DMS79 (cell line): ENCODE measurements around the gene KRTAP3-2.

Experiments
- DNase-seq: peaks from one replicate; lab custom pipeline; 2025; lab: John Stamatoyannopoulos, UW

KRTAP3-2 gene

DNA sequence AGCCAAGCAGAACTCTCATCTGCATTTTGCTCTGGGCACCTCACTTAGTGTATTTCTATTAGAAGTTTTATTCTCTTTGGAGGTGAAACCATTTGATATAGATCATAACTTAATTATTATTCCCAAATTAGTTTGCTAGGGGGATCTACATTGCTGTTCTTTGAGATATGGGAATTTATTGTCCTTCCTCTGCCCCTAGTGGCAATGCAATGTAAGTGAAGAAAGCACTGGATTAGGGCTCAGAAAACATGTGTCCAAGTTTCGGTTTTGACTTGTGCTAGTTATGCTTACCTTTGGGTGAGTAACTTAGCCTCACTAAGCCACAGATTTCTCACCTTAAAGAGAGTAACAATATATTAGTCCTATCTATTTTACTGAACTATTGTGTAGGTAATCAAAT is 35.9 kb downstream of the KRTAP3-2 start:
- no peak for DNase-seq

DNA sequence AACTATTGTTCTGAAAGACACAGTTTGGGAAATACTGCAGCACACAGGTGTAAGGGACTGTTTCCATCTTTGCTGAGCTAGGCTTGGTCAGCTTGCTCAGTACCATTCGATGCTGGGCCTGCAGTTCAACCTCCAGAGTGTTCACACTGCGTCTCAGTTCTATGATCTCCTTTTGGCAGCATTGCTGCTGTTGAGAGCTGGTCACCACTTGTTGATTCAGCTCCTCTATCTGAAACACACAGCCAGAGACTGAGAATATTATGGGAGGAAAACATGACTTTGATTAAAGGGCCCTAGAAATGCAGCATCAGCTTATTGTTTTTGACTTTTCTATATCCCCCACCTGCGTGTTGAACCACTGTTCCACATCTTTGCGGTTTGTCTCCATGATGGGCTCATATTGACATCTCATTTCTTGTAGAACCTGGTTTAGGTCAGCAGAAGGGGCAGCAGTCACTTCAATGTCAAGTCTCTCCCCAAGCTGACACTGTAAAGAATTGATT is 37.6 kb downstream of the KRTAP3-2 start:
- DNase-seq: no peak

- DNase-seq: no peak
These were observed 38.1 kb downstream of the KRTAP3-2 start for GRCh38 chr17:40961591-40961990.

DNA sequence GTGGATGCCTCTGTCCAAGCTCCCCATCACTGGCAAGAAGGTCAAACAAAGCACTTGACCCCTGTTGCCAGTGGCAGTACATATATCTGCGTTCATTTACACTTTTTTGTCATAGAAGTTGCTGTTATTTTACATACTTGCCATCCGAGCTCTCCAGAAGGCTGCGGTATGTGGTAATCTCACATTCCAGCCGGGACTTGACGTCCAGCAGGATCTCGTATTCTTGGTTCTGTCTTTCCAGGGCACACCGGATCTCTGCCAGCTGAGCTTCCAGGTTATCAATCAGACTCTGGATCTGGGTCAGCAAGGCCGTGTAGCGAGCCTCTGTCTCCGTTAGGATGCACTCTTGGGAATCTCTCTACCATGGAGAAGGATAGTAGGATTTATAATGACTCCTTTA is 39.6 kb downstream of the KRTAP3-2 start:
- no peak for DNase-seq

DNA sequence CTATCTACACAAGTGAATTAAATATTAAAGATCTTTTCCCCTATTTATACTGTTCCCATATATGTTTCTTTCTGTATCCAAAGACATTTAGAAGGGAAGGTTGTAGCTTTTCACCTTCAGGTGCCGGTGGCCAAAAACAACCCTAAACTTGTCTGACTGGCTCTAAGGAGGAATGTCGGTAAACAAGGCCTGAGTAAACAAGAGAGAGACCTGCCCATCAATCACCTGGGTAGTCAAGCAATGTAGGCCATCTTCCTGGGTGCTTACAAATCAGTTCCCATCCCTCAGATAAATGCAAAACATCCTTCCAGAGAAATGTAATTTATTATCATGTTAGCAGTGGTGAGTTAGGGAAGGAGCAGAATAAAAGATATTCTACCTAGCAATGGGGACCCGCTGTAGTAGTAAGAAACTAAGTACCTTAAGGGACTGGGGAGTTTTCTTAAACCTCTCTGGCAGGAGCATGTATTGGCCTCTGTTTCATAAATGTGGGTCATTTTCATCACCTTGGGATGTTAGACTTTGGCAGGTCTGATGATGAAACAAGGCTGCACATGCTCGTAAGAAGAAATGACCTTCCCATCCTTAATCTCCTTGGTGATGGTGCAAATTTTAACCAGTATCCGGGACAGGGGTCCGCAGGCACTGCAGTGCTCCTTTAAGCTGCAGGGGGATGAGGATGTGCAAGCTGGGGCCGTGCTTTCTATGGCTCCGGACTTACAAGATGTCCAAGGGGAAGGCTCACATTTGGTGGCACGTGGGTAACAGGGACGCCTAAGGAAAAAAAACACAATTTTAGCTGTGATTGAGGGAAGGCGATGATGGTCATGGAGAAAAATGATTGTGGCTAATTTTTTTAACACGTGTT is 41.4 kb downstream of the KRTAP3-2 start:
- no peak for DNase-seq

DNA sequence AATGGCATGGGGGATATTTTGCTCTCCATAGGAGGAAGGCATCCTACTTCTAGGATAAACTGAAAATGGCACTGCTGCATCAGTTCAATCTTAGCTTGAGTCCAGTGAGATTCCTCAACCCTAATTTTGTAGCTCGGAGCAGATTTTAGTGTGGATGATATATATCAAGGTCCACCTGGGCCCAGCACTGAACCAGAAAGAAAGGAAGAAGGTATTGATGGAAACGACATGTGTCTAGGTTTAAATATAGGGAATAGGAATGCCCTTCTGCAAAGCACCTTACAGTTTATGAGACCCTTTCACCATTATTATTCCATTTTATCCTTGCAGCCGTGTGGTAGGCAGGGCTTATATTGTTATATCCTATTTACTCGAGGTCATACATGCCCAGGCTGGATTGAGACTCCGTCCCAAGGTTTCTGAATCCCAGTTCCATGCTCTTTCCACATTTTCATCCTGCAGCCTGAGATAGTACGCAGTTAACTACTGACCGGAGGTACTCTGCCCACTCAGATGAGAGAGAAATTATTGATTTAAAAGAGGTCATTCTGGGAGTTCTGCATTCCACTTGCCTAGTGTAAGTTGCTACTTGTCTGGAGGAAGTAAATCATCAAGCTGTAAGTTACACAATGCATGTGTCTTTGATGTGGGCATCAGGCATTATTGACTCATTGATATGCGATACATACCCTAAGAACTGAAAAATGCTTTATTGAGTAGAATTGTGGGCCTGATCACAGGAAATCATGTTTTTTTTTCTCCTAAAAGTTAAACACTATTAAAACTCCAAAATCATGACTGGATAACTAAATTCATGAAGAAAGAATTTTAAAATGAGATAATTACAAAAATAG is 43.1 kb downstream of the KRTAP3-2 start:
- no peak for DNase-seq

- no peak for DNase-seq
These were observed 45.8 kb downstream of the KRTAP3-2 start for GRCh38 chr17:40953881-40954280.

GRCh38 chr17:40952661-40953060 is 47.0 kb downstream of the KRTAP3-2 start:
- DNase-seq: no peak

DNA sequence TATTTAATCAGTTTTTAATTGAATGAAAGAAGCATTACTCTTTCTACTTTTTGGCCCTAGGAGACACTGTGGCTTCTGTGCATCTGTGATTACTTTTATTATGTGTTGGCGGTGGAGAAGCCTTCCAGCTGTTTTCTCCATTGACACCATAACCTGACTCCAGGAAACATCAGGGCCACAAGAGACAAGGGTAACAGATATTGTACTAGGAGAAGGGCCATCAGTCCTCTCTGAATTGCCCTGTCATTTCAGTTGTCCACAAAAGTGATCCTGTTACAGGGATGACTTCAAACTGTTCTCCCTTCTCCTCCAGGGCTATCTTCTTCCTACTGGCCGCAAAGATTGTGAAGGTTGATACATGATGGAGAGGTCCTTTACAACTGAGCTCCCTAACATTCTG is 47.6 kb downstream of the KRTAP3-2 start:
- no peak for DNase-seq

- no peak for DNase-seq
These were observed 48.6 kb downstream of the KRTAP3-2 start for GRCh38 chr17:40951011-40951622.

DNA sequence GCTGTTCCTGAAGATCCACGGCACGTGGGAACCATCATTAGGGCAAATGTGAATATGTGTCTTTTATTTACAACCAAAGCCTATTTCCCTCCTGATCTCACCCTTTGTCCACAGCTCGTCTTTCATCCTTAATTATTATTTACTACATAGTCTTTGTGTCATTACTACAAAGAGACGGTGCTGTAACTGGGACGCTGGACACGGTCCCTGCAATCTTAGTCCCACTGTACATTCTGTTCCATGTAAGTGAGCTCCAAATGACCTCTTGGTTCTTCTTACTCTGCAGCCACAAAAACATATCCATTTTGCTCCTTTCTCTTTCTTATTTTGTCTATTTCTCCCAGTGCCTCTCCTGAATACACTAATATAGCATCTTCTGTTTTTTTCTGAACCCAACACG is 49.5 kb downstream of the KRTAP3-2 start:
- no peak for DNase-seq

DNA sequence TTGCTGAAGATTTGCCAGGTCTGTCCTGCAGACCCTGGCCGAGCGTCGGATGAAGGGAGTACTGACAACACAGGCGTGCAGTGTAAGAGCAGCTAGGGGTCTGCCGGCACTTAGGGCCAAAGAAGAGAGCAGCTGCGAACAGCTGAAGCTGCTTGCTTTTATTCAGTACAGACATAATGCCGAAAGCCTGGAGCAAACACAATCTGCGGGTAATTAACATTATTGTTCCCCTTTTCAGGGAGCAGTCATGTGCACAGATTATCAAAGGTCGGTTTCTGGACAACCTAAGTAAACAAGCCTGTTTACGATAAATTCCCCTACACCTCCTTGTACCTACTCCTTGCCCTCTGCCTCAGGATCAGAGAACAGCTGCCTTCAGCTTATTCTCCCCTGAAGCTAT is 50.3 kb downstream of the KRTAP3-2 start:
- DNase-seq: no peak
